Erythroblast (primary cell): ENCODE measurements around the gene SH3RF1.

Experiments used
- GATA1 ChIP-seq: IDR thresholded peaks from 2 replicates; pipeline ENCODE4 v1.6.1; 2011; ENCODE audit warnings: low read depth, mild to moderate bottlenecking, control low read depth, low read length, moderate library complexity
- POLR2A ChIP-seq: IDR thresholded peaks from 2 replicates; pipeline ENCODE4 v1.6.1; 2011; ENCODE audit warnings: mild to moderate bottlenecking, low read length

DNA sequence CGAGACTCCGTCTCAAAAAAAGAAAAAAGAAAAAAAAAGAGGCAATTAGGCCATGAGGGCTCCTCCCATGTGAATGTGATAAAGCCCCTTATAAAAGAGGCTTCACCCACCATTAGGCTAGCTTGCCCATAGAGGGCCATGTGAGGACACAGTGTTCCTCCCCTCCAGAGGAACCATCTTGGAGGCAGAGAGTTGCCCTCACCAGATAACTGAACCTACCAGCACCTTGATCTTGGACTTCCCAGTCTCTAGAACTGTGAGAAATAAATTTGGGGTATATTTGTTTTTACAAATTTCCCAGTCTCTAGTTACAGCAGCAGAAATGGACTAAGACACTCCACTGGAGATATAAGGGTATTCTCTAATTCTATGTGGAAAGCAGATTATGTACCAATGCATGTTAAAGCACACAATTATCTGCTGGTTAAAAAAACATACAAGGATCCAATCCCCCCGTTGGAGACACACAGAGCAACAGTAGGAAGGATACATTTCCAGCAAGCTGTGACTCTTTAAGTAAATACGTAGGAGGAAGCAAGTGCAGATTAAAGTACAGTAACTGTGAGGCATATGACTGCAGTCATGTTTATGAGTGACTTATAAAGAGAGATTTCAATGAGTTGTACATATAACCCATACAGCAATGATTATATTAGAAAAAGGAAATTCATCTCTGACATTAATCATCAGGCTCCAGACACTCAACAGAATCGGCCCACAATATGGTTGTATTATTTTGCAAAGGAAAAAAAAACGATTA lies 21.4 kb downstream of the SH3RF1 start:
- TF ChIP-seq POLR2A, result no peak
- no peak for TF ChIP-seq GATA1
